A673 (cell line): ENCODE measurements around the gene WDR20. TPM values are rescaled to one million over a fixed set of nuclear protein-coding genes. Genes with fewer than 3 reads are reported as not detected.
A peak's percentile ranks its signal among the peaks of the same experiment; 100 is the strongest.

Experiments
- BruUV-seq: library from RNA; stranded (reverse); fragments of 400-500 nt; replicated peaks from 2 replicates; lab custom pipeline; 2021; lab: Mats Ljungman, UMichigan
- CTCF ChIA-PET: fragments of 300-600 bp; sonication (Branson Sonifier 250); formaldehyde crosslinking; loops from one replicate; lab custom pipeline; 2022; ENCODE audit warnings: antibody characterized with exemption; lab: Charles Lee
- POLR2A ChIA-PET: fragments of 300-600 bp; sonication (Branson Sonifier 250); formaldehyde crosslinking; loops from one replicate; lab custom pipeline; 2022; ENCODE audit warnings: antibody characterized with exemption; ENCODE audit not compliant: low non-redundant PET; lab: Charles Lee
- DNase-seq: peaks from one replicate; pipeline ENCODE4 v3.0.0-alpha.2; 2015; ENCODE audit warnings: low spot score
- H3K27ac ChIP-seq: fragments of 200-600 bp; sonication (generic); 2 replicates; pipeline ENCODE4 v1.5.1; 2016; ENCODE audit warnings: mixed run types, low read depth, mild to moderate bottlenecking, mixed read lengths, antibody characterized with exemption, low read length; ENCODE audit not compliant: poor library complexity, severe bottlenecking
- H3K27me3 ChIP-seq: fragments of 200-600 bp; sonication (generic); replicated peaks from 2 replicates; pipeline ENCODE4 v1.6.1; 2017; ENCODE audit warnings: mixed run types, low read depth, mild to moderate bottlenecking, mixed read lengths, antibody characterized with exemption, low read length; ENCODE audit not compliant: insufficient read depth, poor library complexity
- H3K36me3 ChIP-seq: fragments of 200-600 bp; sonication (generic); 2 replicates; pipeline ENCODE4 v1.6.1; 2016; ENCODE audit warnings: mixed run types, mild to moderate bottlenecking, mixed read lengths, antibody characterized with exemption, low read length; ENCODE audit not compliant: insufficient read depth, poor library complexity, severe bottlenecking
- H3K4me1 ChIP-seq: fragments of 200-600 bp; sonication (generic); 2 replicates; pipeline ENCODE4 v1.6.1; 2017; ENCODE audit warnings: mixed run types, mild to moderate bottlenecking, mixed read lengths, antibody characterized with exemption, low read length; ENCODE audit not compliant: insufficient read depth, poor library complexity, severe bottlenecking
- H3K4me3 ChIP-seq: fragments of 200-600 bp; sonication (generic); 2 replicates; pipeline ENCODE4 v1.5.1; 2016; ENCODE audit warnings: low read depth, mixed run types, mild to moderate bottlenecking, mixed read lengths, low read length; ENCODE audit not compliant: poor library complexity, severe bottlenecking
- H3K9me3 ChIP-seq: fragments of 200-600 bp; sonication (generic); 2 replicates; pipeline ENCODE4 v1.6.1; 2016; ENCODE audit warnings: mixed run types, low read depth, mild to moderate bottlenecking, mixed read lengths, antibody characterized with exemption, low read length; ENCODE audit not compliant: poor library complexity, severe bottlenecking
- EZH2 ChIP-seq: fragments of 200-600 bp; sonication (generic); IDR thresholded peaks from 2 replicates; pipeline ENCODE4 v1.6.1; 2017; ENCODE audit warnings: borderline replicate concordance, low read depth, mild to moderate bottlenecking, mixed read lengths, antibody characterized with exemption, low read length; ENCODE audit not compliant: poor library complexity, severe bottlenecking
- intact Hi-C: fragments of 100-400 bp; cut with micrococcal nuclease; formaldehyde crosslinking; loops from one replicate; pipeline ENCODE4 v1.10.0; 2022; ENCODE audit not compliant: unreplicated experiment
- total RNA-seq: library from RNA; stranded (reverse); gene quantifications from 2 replicates; pipeline ENCODE4 v1.2.3, GENCODE V29; 2021
- TF ChIP-seq, protein P1 (sequence below): fragments of 300-800, 200-600 bp; sonication (generic); conservative IDR thresholded peaks from 2 replicates; pipeline ENCODE4 v1.5.1; 2017; ENCODE audit warnings: low read depth, mild to moderate bottlenecking, antibody characterized with exemption, low read length, moderate library complexity, mixed read lengths

Gene WDR20
- total RNA-seq, 1 experiment from 2014 or later, result 28.3 TPM

DNA sequence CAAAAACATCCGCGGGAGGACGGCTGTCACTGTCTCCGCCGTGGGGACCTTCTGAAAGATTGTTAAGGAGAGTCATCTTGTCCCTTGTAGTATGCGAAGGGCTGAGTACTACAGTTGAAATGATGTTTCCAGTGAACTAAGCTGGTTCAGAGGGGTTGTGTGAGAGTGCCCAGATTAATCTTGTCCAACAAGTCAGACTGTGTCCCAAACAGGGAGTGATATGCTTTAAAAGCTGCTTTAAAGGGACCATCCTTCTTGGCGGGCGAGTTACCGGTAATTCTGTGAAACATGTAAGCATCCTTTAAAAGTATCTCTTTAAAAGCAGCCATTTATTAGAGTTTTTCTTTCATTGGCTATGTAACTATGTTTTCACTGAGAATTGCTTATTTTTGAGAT is 1.1 kb downstream of the WDR20 start:
- H3K36me3 ChIP-seq, result no peaks in the 10 kb centered on the region
- H3K4me1 ChIP-seq, result peaks cover 7% of the 10 kb centered on the region
- CTCF ChIA-PET, result no interaction called here
- intact Hi-C loops, result no loop called here
- H3K27ac ChIP-seq, result peak overlapping the region; percentile 90
- peak overlapping the region; percentile 98 for H3K4me3 ChIP-seq
- BruUV-seq, result no TSS peak
- TF ChIP-seq, protein P1, sequence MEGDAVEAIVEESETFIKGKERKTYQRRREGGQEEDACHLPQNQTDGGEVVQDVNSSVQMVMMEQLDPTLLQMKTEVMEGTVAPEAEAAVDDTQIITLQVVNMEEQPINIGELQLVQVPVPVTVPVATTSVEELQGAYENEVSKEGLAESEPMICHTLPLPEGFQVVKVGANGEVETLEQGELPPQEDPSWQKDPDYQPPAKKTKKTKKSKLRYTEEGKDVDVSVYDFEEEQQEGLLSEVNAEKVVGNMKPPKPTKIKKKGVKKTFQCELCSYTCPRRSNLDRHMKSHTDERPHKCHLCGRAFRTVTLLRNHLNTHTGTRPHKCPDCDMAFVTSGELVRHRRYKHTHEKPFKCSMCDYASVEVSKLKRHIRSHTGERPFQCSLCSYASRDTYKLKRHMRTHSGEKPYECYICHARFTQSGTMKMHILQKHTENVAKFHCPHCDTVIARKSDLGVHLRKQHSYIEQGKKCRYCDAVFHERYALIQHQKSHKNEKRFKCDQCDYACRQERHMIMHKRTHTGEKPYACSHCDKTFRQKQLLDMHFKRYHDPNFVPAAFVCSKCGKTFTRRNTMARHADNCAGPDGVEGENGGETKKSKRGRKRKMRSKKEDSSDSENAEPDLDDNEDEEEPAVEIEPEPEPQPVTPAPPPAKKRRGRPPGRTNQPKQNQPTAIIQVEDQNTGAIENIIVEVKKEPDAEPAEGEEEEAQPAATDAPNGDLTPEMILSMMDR, result no peak
- TF ChIP-seq EZH2, result no peak
- no peaks in the 10 kb centered on the region for H3K27me3 ChIP-seq
- DNase-seq, result no peak
- H3K9me3 ChIP-seq, result no peaks in the 10 kb centered on the region
- POLR2A ChIA-PET, result interaction anchor here (0.6 kb wide), 1 partner anchor 63 kb away, joined by 3 read pairs; no protein-coding TSS in a partner anchor

DNA sequence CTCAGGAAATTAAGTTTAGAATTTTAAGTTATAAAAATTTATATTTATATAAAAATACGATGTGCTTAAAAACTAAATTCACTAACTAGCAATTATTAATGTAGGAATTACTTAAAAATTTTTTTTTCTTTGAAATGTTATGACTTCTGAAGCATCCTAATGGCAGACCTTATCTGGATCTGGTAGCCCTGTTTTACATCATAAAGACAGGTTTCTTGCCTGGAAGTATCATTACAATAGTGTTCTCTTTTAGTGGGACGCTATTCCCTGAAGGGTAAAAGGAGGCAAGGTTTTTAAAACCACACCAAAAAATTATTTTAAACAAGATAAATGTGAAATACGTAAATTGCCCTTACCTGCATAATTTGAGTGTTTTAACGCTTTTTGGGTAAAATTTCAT is 2.1 kb downstream of the WDR20 start:
- no TSS peak for BruUV-seq
- H3K4me3 ChIP-seq, result no peak overlapping the region
- no peaks in the 10 kb centered on the region for H3K9me3 ChIP-seq
- peaks cover 7% of the 10 kb centered on the region for H3K4me1 ChIP-seq
- H3K27ac ChIP-seq, result no peak overlapping the region
- ChIA-PET CTCF (no interaction called here), POLR2A (interaction anchor here (0.6 kb wide), 1 partner anchor 505 kb away, joined by 3 read pairs; no protein-coding TSS in a partner anchor)
- intact Hi-C loops, result no loop called here
- H3K27me3 ChIP-seq, result no peaks in the 10 kb centered on the region
- no peak for DNase-seq
- H3K36me3 ChIP-seq, result no peaks in the 10 kb centered on the region
- TF ChIP-seq, protein P1, result no peak
- TF ChIP-seq EZH2, result no peak

DNA sequence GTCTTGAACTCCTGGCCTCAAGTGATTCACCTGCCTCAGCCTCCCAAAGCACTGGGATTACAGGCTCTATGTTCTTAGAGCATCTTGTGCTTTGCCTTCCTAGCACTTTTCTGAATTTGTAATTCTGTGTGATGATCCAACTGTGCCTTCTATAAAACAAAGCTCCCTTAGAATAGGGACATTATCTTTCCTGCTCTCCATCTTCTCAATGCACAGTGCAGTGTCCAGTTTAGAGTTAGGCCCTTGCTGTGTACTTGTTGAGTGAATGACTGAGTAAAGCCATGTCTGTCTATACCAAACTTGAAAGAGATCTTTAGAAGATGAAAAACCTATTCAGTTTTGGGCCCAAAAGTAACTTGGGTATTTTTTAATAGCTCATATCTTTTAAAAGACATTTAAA is 5.2 kb downstream of the WDR20 start:
- no peaks in the 10 kb centered on the region for H3K27me3 ChIP-seq
- POLR2A ChIA-PET, result interaction anchor here (0.6 kb wide), 1 partner anchor 33 kb away, joined by 11 read pairs; no protein-coding TSS in a partner anchor
- CTCF ChIA-PET, result no interaction called here
- H3K4me1 ChIP-seq, result peaks cover 7% of the 10 kb centered on the region
- TF ChIP-seq, protein P1, result no peak
- no peak for TF ChIP-seq EZH2
- no TSS peak for BruUV-seq
- no peak overlapping the region for H3K4me3 ChIP-seq
- H3K27ac ChIP-seq, result no peak overlapping the region
- H3K9me3 ChIP-seq, result no peaks in the 10 kb centered on the region
- H3K36me3 ChIP-seq, result no peaks in the 10 kb centered on the region
- intact Hi-C loops, result no loop called here
- no peak for DNase-seq
